Measurements from ENCODE around the gene ZNF85.
"Not testable (repeated sequence)": the region's sequence is repeated elsewhere in the genome, so short reads cannot be mapped to it uniquely, and the experiment has no call there.

Gene ZNF85

DNA sequence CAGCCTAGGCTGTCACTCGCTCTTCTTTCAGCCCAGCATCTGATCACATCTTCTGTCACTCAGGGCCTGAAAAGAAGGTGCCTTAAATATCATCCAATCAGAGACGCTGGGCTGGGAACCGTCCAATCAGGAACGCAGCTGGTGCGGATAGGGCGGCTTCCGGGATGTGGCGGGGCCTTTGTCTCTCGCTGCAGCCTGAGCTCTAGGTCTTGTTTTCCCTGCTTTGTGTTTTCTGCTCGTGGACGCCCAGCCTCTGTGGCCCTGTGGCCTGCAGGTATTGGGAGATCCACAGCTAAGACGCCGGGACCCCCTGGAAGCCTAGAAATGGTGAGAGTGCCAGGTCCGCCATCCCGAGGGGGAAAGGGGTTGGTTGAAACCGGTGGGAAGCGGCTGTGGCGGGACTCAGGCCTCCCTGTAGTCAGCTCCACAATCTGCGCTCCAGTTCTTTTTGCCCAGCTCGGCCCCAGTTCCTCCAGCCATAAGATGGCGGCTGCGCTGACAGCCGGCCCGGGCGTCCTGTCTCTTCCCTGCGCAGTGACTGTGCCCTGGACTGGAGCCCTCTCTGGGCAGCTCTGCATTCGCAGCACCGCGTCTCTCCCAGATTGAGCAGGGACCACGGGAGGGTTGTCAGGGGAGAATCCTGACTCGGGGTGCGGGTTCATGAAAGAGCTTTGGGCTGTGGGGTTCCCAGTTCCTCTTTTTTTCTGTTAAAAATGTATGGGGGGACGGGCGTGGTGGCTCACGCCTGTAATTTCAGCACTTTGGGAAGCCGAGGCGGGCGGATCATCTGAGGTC, at the start of gene ZNF85:
Gene ZNF85 (plus strand): TSS at position 175 of the 795 bp plus-strand sequence. CDS start 150 bp downstream, at position 325.
- peak; percentile 65 for DNase-seq

DNA sequence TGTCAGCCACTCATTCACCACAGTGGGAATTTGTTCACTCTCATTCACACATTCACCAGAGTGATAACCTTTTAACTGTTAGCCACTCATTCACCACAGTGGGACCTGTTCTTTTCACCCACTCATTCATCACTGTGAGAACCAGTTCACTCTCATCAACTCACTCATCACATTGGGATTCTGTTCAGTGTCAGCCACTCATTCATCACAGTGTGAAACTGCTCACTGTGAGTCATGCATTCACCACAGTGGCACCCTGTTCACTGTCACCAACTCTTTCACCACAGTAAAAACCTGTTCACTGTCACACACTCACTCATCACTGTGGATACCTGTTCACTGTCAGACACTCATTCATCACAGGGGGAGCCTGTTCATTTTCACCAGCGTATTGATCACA, 43.5 kb upstream of the ZNF85 start:
- DNase-seq, result no peak

DNA sequence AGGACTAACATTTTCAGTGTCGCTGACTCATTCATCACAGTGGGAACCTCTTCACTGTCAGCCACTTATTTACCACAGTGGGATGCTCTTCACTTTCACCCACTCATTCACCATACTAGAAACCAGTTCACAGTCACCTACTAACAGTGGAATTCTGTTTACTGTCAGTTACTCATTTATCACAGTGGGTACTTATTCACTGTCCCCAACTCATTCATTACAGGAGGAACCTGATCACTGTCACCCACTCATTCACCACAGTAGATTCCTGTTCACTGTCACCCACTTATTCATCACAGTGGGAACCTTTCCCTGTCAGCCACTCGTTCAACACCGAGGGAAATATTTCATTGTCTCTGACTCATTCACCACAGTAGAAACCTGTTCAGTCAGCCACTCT, 10.1 kb upstream of the ZNF85 start:
- no peak for DNase-seq

DNA sequence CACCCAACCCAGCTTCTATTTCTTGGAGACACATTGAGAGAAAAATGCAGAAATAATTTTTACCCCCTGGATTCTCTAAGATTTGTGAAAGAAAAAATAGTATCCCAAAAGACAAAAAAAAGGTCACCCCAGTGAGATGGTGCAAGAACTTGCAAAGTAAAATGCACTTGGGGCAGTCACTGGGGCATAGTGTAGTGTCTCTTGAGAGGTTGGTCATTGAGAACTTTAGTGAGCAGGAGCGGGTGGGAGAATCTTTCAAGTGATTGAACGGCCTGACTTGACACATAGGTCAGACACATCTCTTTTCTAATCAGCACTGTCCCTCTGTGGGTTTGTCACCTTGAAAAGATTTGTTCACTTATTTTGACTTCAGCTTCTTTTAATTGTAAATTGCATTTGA, 2.4 kb downstream of the ZNF85 start:
- no peak for DNase-seq

DNA sequence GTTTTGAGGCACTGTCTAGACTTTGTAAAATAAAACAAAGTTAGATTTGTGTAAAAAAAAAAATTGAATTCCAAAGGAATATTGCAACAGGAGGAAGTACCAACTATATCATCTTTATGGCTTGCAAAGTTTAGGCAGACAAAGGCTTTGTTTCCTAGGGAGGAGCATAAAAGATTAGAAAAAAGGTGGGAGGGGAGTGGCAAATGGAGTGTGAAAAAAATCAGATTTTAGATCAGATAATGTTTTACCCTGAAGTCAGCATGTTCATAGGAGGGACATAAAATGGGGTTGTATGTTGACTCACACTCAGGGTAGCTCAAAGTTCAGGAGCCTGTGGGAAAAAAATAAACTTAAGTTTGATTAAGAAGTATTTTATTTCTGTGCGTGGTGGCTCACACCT, 3.7 kb downstream of the ZNF85 start:
- no peak for DNase-seq

DNA sequence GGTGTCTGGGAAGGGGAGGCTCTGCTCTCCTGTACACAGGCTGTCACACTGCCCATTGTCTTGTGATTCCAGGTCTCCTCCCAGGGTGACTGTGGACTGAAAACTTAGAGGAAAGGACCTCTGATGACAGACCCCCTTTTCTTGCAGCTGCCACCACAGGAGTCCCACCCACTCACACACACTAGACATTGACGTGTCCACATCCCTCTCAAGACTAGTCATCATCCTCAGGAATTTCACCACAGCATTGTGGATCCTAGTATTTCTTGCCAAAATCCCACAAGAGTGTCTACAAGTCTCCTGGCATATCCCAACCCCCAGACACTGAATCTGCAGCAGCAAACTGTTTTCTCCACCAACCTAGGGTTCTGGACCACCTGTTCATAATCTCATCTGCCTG, 5.3 kb downstream of the ZNF85 start:
- no peak for DNase-seq

DNA sequence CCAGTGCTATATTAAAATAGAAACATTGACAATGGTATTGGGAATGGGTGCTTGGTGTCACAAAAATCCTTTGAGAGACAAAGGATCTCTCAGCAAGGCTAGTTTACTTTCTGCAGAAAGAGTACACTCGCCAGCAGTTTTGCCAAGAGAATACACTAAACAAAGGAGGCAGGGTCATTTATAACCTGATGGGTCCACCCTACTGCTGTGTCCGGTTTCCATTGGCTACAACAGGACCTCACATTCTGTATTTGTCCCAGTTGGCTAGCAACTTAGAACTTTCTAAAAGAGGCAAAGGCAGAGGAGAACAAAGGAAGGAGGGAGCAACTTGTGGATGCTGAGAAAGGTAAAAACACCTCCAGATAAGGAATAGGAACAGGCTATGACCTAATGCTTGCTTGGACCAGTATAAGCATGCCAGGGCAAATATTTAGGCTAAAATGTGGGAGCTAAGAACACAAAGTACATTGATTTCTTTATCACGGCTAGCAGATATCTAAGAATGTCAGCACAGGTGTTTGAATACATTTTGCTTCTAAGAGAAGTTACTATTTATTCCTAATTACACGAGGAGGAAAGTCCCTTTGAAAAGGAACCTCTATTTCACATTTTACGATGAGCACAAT, 13.4 kb downstream of the ZNF85 start:
- not testable (repeated sequence) for DNase-seq

DNA sequence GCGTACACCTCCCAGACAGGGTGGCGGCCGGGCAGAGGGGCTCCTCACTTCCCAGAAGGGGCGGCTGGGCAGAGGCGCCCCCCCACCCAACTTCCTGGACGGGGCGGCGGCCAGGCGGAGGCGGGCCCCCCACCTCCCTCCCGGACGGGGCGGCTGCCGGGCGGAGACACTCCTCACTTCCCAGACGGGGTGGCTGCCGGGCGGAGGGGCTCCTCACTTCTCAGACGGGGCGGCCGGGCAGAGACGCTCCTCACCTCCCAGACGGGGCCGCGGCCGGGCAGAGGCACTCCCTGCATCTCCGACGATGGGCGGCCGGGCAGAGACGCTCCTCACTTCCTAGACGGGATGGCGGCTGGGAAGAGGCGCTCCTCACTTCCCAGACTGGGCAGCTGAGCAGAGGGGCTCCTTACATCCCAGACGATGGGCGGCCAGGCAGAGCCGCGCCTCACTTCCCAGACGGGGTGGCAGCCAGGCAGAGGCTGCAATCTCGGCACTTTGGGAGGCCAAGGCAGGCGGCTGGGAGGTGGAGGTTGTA, 29.6 kb downstream of the ZNF85 start:
- DNase-seq, result not testable (repeated sequence)

DNA sequence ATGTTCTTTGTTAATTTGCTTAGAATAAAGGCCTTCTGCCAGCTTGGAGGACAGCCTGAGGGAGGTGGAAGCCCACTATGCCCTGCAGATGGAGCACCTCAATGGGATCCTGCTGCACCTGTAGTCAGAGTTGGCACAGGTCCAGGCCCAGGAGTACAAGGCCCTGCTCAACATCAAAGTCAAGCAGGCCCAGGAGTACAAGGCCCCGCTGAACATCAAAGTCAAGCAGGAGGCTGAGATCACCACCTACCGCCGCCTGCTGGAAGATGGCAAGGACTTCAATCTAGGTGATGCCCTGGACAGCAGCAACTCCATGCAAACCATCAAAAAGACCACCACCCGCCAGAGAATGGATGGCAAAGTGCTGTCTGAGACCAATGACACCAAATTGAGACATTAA, 41.7 kb downstream of the ZNF85 start:
- no peak for DNase-seq

DNA sequence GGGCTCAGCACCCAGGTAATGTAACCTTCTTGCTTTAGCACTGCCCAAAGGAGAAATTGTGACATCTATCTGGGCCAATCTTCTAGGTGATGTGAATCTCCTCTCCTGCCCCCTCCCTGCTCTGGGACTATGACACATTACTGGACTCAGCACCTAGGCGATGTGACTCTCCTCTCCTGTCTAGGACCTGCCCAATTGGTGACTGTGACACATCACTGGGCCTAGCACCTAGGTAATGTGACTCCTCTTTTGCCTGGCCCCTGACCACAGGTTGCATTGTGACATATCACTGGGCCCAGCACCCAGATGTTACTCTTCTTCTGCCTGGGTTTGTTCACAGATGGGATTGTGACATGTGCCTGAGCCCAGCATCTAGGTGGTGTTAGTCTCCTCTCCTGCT, 45.0 kb downstream of the ZNF85 start:
- no peak for DNase-seq

DNA sequence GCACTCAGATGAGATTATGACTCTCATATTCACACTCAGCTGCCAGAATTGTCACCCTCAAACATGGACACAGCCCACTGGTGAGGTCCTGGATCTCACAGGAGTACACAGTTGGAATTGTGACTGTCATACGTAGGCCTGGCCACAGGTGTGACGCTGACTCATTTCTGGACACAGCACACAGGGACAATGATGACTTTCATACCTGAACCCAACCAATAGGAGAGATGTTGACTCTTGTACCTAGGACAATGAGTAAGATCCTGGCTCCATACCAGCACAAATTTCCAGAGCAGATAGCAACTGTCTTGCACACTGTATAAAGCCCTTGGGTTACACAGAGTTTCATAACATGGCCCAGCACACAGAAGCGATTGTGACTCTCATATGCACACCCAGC, 46.4 kb downstream of the ZNF85 start:
- DNase-seq, result no peak

DNA sequence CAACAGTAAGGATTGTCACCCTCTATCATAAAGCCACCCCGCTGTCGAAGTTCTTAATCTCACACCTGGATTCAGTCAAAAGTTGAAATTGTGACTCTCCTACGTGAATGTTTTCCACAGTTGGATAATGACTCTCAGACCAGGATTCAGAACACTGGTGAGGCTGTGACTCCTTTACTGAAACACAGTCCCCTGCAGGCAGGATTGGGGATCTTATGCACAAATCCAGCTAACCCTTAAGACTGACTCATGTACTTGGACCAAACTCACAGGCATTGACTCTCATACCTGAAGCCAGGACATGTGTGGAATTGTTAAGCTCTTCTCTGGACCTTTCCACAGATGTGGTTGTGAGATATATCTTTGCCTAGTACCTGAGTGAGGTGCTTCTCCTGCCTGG, 46.8 kb downstream of the ZNF85 start:
- no peak for DNase-seq

DNA sequence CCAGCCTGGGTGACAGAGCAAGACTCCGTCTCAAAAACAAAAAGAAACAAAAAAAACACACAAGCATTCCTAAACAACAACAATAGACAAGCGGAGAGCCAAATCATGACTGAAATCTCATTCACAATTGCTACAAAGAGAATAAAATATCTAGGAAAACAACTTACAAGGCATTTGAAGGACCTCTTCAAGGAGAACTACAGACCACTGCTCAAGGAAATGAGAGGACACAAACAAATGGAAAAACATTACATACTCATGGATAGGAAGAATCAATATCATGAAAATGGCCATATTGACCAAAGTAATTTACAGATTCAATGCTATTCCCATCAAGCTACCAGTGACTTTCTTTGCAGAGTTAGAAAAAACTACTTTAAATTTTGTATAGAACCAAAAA, 69.7 kb downstream of the ZNF85 start:
- DNase-seq, result not testable (repeated sequence)

DNA sequence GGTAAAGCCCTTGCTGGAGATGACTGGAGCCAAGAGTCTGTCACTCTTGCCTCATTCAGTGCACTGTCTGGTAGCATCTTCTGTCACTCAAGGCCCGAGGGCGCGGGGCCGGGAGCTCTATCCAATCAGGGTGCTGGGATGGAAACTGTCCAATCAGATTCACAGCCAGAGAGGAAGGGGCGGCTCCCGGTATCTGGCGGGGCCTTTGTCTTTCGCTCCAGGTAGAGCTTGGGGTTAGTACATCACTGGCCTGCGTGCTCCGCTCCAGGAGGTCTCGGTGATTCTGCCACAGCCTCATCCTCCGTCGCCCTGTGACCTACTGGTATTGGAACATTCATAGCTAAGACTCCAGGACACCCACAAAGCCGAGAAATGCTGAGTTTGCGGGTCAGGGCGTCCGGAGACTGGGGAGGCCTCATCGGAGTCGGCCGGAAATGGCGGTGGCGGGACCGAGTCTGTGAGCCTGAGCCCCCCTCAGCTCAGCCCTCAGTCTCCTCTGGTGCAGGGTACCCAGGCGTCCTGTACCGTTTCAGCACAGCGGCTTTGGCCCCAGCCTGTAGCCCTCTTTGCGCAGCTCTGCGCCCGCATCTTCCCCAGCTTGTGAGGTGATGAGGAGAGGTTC, 76.8 kb downstream of the ZNF85 start:
- DNase-seq, result peak; percentile 1
